Lung microvascular endothelial cell (primary cell): ENCODE data around the gene TRMT1. TPM values are rescaled to one million over a fixed set of nuclear protein-coding genes. Genes with fewer than 3 reads are reported as not detected.
A peak's percentile ranks its signal among the peaks of the same experiment; 100 is the strongest.

Experiments used
- DNase-seq, 2 donors: peaks; one replicate each; pipeline versions ENCODE4 v3.0.0 to v3.0.0-alpha.2; 2010; ENCODE audit warnings: low read depth in 2 of 2
- total RNA-seq: library from RNA; depleted of rRNA; stranded (reverse); fragments of >200 nt; gene quantifications from 2 replicates; pipeline ENCODE4 v1.2.1, GENCODE V29; 2014

TRMT1 gene
- total RNA-seq, 1 donor from 2014 or later = 26.6 TPM

DNA sequence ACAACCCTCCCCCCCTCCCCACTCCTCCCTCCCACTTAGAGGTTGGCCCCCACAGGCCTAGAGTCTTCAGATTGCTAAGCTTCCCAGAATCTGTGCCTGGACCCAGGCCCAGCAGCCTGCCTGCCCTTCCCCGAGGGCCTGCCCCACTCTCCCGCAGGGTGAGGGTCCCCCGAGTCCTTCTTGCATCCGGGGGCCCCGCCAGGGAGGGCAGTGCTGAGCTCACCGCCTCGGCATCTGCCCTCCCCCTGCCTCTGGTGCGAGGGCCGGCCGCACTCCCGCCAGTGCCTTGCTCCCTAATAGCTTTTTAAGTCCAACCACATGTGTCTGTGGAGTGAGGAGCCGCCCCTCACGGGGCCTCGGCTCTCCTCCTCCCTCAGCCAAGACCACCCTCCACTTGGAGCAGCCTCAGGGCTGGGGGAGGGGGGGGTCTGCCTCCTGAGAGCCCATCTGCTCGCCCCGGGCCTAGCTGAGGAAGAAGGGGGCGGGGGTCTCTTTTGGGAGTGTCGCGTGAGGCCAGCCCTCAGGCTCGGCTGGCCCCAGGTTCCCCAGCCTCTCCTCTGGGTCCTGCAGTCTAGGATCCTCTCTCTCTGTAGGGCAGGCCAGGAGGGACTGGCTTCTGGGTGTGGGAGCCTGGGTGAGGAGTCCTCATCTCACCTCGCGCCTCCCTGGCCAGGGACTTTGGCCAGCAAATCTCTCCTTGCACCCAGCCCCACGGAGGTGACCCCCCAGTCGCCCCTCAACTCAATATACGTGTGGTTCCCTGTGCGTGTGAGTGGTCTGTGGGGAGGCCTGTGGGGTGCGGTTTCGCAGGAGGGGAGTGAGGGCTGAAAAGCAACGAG, 61.1 kb downstream of the TRMT1 start:
- peak; percentile 26 to 57 for DNase-seq

Other genes with a start within 250 kb of the TRMT1 start
- 22.0 and 23.6 TPM in 2 replicates for gene DNASE2, start 235.3 kb downstream of the TRMT1 start, total RNA-seq
- gene KLF1, start 229.5 kb downstream of the TRMT1 start, total RNA-seq = not detected in 2 replicates
- gene GCDH, start 225.6 kb downstream of the TRMT1 start, total RNA-seq = 13.7 and 17.3 TPM in 2 replicates
- under 0.01 and 0.20 TPM in 2 replicates for gene SYCE2, start 197.4 kb downstream of the TRMT1 start, total RNA-seq
- gene FARSA, start 183.0 kb downstream of the TRMT1 start, total RNA-seq = 40.8 and 53.6 TPM in 2 replicates
- 1,060 and 1,340 TPM in 2 replicates for gene CALR, start 178.1 kb downstream of the TRMT1 start, total RNA-seq
- 36.8 and 60.5 TPM in 2 replicates for gene RAD23A, start 170.9 kb downstream of the TRMT1 start, total RNA-seq
- 18.5 and 21.1 TPM in 2 replicates for gene GADD45GIP1, start 159.5 kb downstream of the TRMT1 start, total RNA-seq
- gene DAND5, start 147.2 kb downstream of the TRMT1 start, total RNA-seq = under 0.01 and 0.22 TPM in 2 replicates
- 8.9 and 10.5 TPM in 2 replicates for gene NFIX, start 121.3 kb downstream of the TRMT1 start, total RNA-seq
- gene LYL1, start 13.9 kb downstream of the TRMT1 start, total RNA-seq = 17.3 and 28.8 TPM in 2 replicates
- gene NACC1, start 1.5 kb upstream of the TRMT1 start, total RNA-seq = 32.7 and 34.1 TPM in 2 replicates
- gene STX10, start 33.6 kb upstream of the TRMT1 start, total RNA-seq = 46.4 and 56.0 TPM in 2 replicates
- 19.0 and 31.2 TPM in 2 replicates for gene IER2, start 33.7 kb upstream of the TRMT1 start, total RNA-seq